Kidney tubule cell (primary cell): Measurements from ENCODE around the gene MOB1B.
"Not testable (repeated sequence)": the region's sequence is repeated elsewhere in the genome, so short reads cannot be mapped to it uniquely, and the experiment has no call there.

ENCODE experiments used
- DNase-seq: peaks from one replicate; pipeline ENCODE4 v3.0.0-alpha.2; 2018; ENCODE audit warnings: low spot score

MOB1B gene

GRCh38 chr4:70956549-70957210 is 54.5 kb downstream of the MOB1B start:
- DNase-seq = no peak

- DNase-seq = peak; percentile 38
These were observed 56.5 kb downstream of the MOB1B start for GRCh38 chr4:70958681-70959080.

DNA sequence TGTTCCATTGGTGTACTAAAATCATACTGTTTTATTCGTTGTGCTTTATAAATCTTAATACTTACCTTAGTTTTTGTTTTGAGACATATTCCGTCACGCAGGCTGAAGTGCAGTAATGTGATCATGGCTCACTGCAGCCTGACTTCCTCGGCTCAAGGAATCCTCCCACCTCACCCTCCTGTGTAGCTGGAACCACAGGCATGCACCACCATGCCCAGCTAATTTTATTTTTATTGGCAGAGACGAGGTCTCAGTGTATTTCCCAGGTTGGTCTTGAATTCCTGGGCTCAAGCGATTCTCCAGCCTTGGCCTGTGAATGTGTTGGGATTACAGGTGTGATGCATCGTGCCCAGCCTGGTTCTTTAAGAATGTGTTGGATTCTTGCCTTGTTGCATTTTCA is 66.9 kb downstream of the MOB1B start:
- DNase-seq = peak; percentile 74

DNA sequence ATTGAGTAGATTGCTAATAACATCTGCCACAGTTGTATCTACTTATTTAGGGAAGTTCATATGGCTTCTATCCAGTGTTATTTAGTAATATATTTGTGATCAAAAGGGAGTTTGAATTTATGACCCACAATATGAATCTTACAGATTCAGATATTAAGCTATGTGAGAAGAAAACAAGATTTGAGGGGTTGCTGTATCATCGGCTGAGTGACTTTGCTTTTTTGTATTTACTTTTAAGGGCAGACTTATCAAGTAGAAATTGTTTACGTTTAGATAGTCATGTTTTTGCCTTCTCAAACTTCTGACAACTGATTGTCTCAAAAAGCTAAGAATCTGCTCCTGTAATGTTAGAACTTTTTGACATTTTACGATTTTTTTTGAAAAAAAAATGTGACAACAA is 74.1 kb downstream of the MOB1B start:
- DNase-seq = no peak

DNA sequence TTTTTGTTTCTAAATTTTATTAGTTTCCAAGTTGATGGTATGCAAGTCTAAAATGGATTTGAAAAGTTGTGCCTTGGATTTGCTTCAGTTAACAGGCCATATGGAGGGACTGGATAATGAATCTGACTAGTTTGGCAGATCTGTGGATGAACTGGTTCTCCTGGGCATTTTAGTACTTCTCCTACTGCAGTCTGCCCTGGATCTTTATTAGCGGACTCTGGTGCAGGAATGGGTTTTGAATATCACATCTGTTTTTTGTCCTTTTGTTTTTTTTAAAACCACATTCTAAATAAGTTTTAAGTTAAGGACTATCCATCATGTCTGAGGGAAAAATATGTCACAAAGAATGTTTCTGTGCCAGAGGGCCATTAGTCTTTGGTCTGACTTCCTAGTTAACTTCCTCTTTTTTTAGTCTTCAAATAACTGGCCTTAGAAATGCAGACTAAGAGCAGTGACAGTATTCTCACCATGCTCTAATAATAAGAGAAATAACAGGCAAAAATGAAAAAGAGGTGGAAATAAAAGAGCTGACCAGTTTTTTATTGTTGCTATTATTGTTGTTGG is 77.4 kb downstream of the MOB1B start:
- DNase-seq = no peak

- DNase-seq = no peak
These were observed 78.0 kb downstream of the MOB1B start for GRCh38 chr4:70980196-70980595.

DNA sequence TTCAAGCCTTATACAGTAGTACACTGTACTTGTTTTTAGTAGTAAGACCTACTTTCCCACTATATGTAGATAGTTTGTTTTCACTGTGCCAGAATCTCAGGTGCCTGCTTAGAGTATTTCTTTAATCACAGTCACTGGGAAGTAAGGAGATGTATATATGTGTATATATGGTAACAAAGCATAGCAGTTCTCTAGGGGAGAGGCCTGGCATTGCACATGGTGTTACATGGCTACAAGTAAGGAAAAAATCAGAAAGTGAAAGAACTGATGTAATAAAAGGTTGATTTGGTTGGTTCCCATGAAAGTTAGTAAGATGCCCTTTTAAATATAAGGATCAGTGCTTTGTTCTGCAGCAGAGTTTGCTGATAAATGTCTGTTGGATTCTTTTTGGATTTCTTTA is 81.9 kb downstream of the MOB1B start:
- no peak for DNase-seq

GRCh38 chr4:70984589-70984988 is 82.4 kb downstream of the MOB1B start:
- DNase-seq = no peak

GRCh38 chr4:70991596-70991995 is 89.4 kb downstream of the MOB1B start:
- DNase-seq = no peak

DNA sequence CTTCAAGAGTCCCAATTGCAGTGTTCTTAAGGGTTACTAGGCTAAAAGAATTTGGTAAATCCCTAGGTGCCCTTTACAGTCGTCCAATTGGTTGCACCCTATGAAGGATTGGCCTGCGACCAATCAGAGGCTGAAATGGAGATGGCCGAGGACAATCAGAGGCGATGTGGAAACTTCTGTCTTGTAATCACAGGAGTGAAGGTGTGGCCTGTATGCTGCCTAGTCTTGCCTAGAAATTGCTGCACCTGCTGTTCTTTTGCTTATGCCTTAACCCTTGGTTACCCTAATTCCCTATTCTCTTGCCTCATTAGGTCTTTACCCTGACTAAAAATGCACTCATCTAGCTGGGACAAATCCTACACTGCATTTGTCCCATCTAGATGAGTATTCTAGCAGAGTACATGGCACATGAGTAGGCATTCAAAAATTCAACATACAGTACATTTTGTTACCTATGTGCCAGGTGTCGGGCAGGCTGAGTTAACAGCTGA is 90.3 kb downstream of the MOB1B start:
- DNase-seq = peak; percentile 22

DNA sequence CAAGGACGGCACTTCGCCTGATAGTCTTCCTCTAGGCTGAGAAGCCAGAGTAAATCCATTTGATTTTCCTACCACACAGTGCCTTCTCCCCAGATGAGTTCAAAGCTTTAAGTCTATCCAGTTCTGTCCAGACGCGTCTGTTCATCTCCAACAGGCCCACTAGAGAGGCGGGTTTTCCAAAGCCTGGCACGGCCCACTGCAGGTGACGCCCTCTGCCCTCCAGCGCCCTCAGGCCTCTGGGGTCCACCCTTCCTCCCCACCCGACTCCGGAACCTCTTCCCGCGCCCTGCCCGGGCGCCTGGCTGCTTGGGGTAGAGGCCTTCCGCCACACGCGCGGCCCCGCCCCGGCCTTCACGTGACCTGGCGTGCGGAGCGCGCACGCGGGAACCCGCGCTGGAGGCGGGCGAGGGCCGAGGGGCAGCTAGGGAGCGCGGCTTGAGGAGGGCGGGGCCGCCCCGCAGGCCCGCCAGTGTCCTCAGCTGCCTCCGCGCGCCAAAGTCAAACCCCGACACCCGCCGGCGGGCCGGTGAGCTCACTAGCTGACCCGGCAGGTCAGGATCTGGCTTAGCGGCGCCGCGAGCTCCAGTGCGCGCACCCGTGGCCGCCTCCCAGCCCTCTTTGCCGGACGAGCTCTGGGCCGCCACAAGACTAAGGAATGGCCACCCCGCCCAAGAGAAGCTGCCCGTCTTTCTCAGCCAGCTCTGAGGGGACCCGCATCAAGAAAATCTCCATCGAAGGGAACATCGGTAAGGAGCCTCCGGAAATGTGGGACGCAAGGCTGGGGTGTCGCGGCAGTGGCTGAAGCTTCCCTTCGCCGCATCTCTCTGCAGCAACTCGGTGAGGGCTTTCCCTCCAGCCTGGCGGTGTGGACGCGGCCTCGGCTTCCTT is 91.3 kb downstream of the MOB1B start, which contains the start of gene DCK:
DCK (plus strand) TSS at position 469 of the 888 bp plus-strand sequence; CDS start at position 656, 187 bp downstream.
- peak; percentile 93 for DNase-seq

- DNase-seq = no peak
These were observed 91.8 kb downstream of the MOB1B start for GRCh38 chr4:70994069-70994366.

DNA sequence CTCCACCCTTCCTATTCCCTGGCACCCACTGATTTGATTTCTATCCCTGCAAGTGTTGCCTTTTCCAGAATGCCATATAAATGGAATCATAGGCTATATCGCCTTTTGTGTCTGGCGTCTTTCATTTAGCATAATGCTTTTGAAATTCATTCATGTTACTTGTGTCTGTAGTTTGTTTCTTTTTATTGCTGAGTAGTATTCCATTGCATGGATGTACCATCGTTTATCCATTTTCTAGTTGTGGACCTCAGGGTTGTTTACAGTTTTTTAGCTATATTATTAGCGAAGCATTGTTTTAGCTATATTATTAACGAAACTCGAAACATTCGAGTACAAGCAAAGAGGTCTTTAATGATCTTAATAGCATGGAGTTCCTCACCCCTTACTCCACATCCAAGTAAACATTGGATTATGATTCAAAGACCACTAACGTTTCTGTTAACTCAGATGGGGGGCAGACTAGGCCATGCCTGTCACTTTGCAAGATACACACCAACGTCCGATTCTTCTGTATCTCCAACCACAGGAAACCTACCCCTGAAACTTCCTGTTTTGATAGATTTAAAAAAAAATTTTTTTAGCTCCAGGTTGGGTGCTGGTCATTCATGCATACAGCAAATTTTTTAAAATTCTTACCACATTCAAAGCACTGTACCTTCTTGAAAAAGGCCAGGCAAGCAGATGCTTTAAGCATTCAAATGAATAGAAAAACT is 92.4 kb downstream of the MOB1B start:
- no peak for DNase-seq

DNA sequence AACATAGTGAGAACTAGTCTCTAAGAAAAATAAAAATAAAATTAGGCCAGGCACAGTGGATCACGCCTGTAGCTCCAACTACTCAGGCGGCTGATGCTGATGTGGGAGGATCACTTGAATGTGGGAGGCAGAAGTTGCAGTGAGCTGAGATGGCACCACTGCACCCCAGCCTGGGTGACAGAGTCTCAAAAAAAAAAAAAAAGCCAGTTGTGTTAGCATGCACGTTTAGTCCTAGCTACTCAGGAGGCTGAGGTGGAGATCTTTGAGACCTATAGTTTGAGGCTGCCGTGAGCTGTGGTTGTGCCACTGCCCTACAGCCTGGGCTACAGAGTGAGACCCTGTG is 93.8 kb downstream of the MOB1B start:
- DNase-seq = no peak

GRCh38 chr4:70997036-70997435 is 94.9 kb downstream of the MOB1B start:
- no peak for DNase-seq

GRCh38 chr4:70997546-70997945 is 95.4 kb downstream of the MOB1B start:
- DNase-seq = no peak

- not testable (repeated sequence) for DNase-seq
These were observed 97.5 kb downstream of the MOB1B start for GRCh38 chr4:70999639-71000038.

- DNase-seq = not testable (repeated sequence)
These were observed 99.2 kb downstream of the MOB1B start for GRCh38 chr4:71001363-71001762.

GRCh38 chr4:71004281-71004851 is 102.2 kb downstream of the MOB1B start:
- no peak for DNase-seq

DNA sequence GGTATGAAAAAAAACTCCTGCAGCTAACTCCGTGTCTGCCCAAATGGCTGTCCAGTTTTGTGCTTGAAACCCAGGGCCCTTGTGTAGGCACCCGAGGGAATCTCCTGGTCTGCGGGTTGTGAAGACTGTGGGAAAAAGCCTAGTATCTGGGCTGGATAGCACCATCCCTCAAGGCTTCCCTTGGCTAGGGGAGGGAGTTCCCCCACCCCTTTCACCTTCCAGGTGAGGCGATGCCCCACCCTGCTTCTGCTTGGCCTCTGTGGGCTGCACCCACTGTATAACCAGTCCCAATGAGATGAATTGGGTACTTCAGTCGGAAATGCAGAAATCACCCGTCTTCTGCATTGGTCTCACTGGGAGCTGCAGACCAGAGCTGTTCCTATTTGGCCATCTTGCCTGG is 102.9 kb downstream of the MOB1B start:
- not testable (repeated sequence) for DNase-seq

DNA sequence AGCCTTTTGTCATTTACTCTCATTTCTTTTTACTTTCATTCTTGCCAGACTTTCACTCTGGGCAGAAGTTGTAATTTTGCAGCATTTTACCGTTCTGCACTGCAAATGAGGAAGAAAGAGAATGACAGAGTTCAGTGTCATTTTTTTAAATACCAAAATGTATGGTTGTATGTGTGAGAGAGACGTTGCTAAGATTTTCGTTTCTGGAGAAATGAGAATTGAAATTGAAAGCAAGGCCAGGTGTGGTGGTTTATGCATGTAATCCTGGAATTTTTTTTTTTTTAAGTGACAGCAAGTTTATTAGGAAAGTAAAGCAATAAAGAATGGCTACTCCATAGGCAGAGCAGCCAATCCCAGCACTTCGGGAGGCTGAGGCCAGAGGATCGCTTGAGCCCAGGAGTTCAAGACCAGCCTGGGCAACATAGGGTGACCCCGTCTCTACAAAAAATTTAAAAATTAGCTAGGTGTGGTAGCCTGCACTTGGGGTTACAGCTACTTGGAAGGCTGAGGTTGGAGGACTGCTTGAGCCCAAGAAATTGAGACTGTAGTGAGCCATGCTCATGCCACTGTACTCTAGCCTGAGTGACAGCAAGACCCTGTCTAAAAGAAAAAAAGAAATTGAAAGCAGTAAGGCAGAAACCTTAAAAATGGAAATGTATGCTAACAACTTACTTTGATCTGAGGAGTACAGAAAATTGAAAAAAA is 104.2 kb downstream of the MOB1B start:
- no peak for DNase-seq
